Fibroblast of the aortic adventitia (primary cell): ENCODE results near the gene REXO4. TPM values are rescaled to one million over a fixed set of nuclear protein-coding genes. Genes with fewer than 3 reads are reported as not detected.

Experiments used
- DNase-seq: peaks from one replicate; pipeline ENCODE4 v3.0.0-alpha.2; 2010; ENCODE audit warnings: low read depth
- H3K4me3 ChIP-seq: 2 replicates; pipeline ENCODE4 v1.5.1; 2011; ENCODE audit warnings: low read depth, mild to moderate bottlenecking, control low read depth, low read length, moderate library complexity
- total RNA-seq: library from RNA; depleted of rRNA; stranded (reverse); fragments of >200 nt; gene quantifications from 2 replicates; pipeline ENCODE4 v1.2.3, GENCODE V29; 2012; ENCODE audit warnings: low replicate concordance
- TF ChIP-seq, protein P1 (sequence below): IDR thresholded peaks from 2 replicates; pipeline ENCODE4 v1.5.1; 2011; ENCODE audit warnings: mild to moderate bottlenecking, low read length, control low read depth, inconsistent platforms; ENCODE audit not compliant: insufficient read depth

The REXO4 gene
- total RNA-seq, 1 donor, result 11.7 TPM

DNA sequence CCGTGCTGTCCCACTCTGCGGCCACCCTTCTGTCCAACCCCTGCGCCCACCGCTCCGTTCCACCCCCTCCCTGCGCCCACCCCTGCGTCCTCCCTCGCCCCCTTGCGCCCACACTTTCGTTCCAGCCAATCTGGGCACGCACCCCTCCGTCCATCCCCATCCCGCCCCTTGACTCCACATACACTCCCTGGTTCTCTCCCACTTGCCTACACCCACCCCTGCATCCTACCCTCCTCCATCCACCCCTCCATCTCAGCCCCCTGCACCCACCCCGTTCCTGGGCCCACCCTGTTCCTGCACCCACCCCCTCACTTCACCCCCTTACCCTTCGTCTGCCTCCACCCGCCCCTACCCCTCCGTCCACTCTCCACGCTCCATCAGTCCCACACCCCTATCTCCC is 11.4 kb upstream of the REXO4 start:
- no peak for DNase-seq
- TF ChIP-seq, protein P1, sequence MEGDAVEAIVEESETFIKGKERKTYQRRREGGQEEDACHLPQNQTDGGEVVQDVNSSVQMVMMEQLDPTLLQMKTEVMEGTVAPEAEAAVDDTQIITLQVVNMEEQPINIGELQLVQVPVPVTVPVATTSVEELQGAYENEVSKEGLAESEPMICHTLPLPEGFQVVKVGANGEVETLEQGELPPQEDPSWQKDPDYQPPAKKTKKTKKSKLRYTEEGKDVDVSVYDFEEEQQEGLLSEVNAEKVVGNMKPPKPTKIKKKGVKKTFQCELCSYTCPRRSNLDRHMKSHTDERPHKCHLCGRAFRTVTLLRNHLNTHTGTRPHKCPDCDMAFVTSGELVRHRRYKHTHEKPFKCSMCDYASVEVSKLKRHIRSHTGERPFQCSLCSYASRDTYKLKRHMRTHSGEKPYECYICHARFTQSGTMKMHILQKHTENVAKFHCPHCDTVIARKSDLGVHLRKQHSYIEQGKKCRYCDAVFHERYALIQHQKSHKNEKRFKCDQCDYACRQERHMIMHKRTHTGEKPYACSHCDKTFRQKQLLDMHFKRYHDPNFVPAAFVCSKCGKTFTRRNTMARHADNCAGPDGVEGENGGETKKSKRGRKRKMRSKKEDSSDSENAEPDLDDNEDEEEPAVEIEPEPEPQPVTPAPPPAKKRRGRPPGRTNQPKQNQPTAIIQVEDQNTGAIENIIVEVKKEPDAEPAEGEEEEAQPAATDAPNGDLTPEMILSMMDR, result no peak
- H3K4me3 ChIP-seq, result no peak overlapping the region

DNA sequence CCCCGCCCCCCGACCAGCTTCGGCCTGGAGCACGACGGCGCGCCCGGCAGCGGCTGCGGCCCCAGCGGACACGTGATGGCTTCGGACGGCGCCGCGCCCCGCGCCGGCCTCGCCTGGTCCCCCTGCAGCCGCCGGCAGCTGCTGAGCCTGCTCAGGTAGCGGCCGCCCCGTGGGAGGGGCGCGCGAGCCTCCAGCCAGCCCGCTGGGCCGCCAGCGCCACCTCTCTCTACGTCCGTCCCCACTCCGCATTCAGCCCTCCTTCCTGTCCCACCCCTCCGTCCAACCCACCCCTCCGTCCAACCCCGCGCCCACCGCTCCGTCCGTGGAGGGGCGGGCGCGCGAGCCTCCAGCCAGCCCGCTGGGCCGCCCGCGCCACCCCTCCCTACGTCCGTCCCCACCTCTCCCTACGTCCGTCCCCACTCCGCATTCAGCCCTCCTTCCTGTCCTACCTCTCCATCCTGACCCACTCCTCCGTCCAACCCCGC is 10.8 kb upstream of the REXO4 start:
- TF ChIP-seq, protein P1, result no peak
- H3K4me3 ChIP-seq, result peak overlapping the region; percentile 28

DNA sequence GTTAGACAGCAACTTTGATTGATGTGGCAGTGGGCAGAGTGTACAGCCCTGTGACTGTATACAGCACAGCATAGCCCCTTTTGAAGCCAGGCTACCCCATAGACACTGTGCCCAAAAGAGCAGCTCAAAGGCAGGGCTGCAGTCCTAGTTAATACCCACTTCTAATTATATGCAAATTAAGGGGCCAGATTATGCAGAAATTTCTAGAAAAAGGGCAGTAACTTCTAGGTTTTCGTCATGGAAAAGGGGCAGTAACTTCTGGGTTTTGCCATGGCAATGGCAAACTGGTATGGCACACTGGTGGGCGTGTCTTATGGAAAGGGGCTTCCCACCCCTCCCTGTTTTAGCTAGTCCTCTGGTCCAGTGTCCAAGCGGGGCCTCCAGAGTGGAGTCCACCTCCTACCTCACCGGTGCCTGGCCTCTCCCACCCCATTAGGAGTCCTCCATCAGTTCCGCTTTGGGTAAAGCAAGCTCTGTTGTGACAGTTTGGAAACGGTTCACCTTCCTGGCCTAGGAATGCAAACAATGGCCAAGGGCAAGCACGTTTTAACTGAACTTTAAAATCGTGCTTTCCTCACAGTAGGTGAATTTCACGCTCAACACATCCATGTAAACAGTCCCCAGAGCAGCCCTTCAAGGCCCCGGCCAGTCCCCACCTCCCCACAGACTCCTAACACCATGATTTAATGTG is 10.0 kb upstream of the REXO4 start:
- DNase-seq, result no peak
- no peak overlapping the region for H3K4me3 ChIP-seq
- TF ChIP-seq, protein P1, result no peak

More for the DNA sequence above, 10.8 kb upstream of the REXO4 start:
- DNase-seq, result no peak

DNA sequence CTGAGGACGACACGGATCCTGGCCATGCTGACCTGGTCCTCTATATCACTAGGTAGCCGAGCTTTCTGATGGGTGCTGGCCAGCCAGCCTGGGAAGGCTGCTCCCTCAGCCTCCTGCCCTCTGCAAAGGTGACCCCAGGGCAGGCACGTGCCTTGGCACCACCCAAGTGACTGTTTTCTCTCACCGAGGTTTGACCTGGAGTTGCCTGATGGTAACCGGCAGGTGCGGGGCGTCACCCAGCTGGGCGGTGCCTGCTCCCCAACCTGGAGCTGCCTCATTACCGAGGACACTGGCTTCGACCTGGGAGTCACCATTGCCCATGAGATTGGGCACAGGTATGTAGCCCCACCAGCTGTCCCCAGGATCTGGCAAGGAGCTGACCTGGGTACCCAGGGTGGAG is 8.2 kb upstream of the REXO4 start:
- TF ChIP-seq, protein P1, result no peak
- no peak overlapping the region for H3K4me3 ChIP-seq
- DNase-seq, result no peak

DNA sequence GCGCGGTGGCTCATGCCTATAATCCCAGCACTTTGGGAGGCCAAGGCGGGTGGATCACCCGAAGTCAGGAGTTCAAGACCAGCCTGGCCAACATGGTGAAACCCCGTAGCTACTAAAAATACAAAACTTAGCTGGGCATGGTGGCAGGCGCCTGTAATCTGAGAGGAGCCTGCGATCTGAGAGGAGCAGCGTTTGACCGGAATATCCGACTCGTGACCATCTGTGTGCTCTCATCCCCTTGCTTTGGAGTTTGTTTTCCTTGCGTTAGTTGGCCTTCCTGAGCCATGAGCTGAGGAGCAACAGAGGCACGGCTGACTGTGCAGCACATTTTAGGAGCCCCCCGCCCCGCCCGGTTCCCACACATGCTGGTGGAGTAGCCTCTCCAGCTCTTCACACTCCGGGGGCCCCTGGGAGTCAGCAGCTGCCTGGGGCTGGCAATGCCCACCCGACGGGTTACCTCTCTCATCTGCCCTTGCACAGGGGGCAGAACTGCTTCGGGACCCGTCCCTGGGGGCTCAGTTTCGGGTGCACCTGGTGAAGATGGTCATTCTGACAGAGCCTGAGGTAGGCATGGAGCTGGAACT is 7.3 kb upstream of the REXO4 start:
- no peak for DNase-seq
- no peak overlapping the region for H3K4me3 ChIP-seq
- TF ChIP-seq, protein P1, result no peak

DNA sequence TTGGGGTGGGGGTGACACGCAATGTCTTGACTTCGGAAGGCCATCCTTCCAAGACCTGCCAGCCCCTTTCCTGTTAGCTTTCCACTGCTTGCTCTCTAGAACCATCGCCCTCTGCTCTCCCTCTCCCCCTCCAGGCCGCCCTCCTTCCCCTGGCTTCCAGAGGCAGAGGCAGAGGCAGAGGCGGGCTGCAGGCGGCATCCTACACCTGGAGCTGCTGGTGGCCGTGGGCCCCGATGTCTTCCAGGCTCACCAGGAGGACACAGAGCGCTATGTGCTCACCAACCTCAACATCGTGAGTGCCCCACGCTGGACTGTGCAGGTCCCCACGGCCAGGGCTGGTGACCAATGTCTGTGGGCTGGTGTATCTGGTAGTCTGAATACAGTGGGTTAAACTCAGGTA is 6.4 kb upstream of the REXO4 start:
- DNase-seq, result no peak
- H3K4me3 ChIP-seq, result no peak overlapping the region
- TF ChIP-seq, protein P1, result no peak
